ENCODE results near the gene PHF11. TPM values are rescaled to one million over a fixed set of nuclear protein-coding genes. Genes with fewer than 3 reads are reported as not detected.

The PHF11 gene
- total RNA-seq, 2 experiments from 2014 or later = 29.9 to 59.8 TPM

- ChIA-PET CTCF (ENCODE audit: unreplicated experiment) (no interaction called here), POLR2A (interaction anchor here (0.5 to 0.7 kb wide), 5 partner anchors 18 to 191 kb away, joined by 3 to 9 read pairs (median 5); partner anchors contain the start of gene EBPL)
- H3K79me2 ChIP-seq (ENCODE audit: insufficient read depth, low read depth, low read length) = no peaks in the 10 kb centered on the region
- no peak overlapping the region for H3K4me3 ChIP-seq (ENCODE audit: low read depth, low read length, poor library complexity, severe bottlenecking)
- peaks cover 23% of the 10 kb centered on the region for H3K4me1 ChIP-seq (ENCODE audit: insufficient read depth, low read length, poor library complexity, severe bottlenecking)
- no peak overlapping the region for H3K4me2 ChIP-seq (ENCODE audit: low read length)
- intact Hi-C loops (cut with micrococcal nuclease; ENCODE audit: unreplicated experiment) = loop anchor here (5.0 kb wide), 1 partner anchor 87 kb away; the partner anchor contains the start of gene RCBTB1
- no peak overlapping the region for H3K27ac ChIP-seq (ENCODE audit: low read depth, low read length, poor library complexity, severe bottlenecking)
- DNase-seq (ENCODE audit: low spot score) = no peak
- no peaks in the 10 kb centered on the region for H3K9me2 ChIP-seq (ENCODE audit: insufficient read depth, low read length)
- H3K36me3 ChIP-seq (ENCODE audit: insufficient read depth, low read length) = peaks cover 43% of the 10 kb centered on the region
- no TSS peak for BruUV-seq (replicated peaks)
- H3K9me3 ChIP-seq (ENCODE audit: low read length) = no peaks in the 10 kb centered on the region
- H2AFZ ChIP-seq (ENCODE audit: low read length) = no peak overlapping the region
- TF ChIP-seq EZH2phosphoT487 (IDR thresholded peaks at IDR 0.05; ENCODE audit: borderline replicate concordance, low read depth, low read length) (no peak), CTCF (conservative IDR thresholded peaks at IDR 0.05; ENCODE audit: low read length) (no peak)
- H4K20me1 ChIP-seq (ENCODE audit: insufficient read depth, low read length) = no peaks in the 10 kb centered on the region
These were observed 4.3 kb downstream of the PHF11 start for GRCh38 chr13:49499889-49500660.

- ChIA-PET CTCF (ENCODE audit: unreplicated experiment) (no interaction called here), POLR2A (interaction anchor here (0.5 to 1.3 kb wide), 3 partner anchors 32 to 69 kb away, joined by 3 read pairs; no protein-coding TSS in a partner anchor)
- H3K36me3 ChIP-seq (ENCODE audit: insufficient read depth, low read length) = peaks cover 54% of the 10 kb centered on the region
- H3K4me2 ChIP-seq (ENCODE audit: low read length) = no peak overlapping the region
- DNase-seq (ENCODE audit: low spot score) = no peak
- H3K4me3 ChIP-seq (ENCODE audit: low read depth, low read length, poor library complexity, severe bottlenecking) = no peak overlapping the region
- no peaks in the 10 kb centered on the region for H4K20me1 ChIP-seq (ENCODE audit: insufficient read depth, low read length)
- TF ChIP-seq EZH2phosphoT487 (IDR thresholded peaks at IDR 0.05; ENCODE audit: borderline replicate concordance, low read depth, low read length) (no peak), CTCF (conservative IDR thresholded peaks at IDR 0.05; ENCODE audit: low read length) (no peak)
- no TSS peak for BruUV-seq (replicated peaks)
- intact Hi-C loops (cut with micrococcal nuclease; ENCODE audit: unreplicated experiment) = no loop called here
- no peaks in the 10 kb centered on the region for H3K9me2 ChIP-seq (ENCODE audit: insufficient read depth, low read length)
- no peaks in the 10 kb centered on the region for H3K9me3 ChIP-seq (ENCODE audit: low read length)
- no peaks in the 10 kb centered on the region for H3K79me2 ChIP-seq (ENCODE audit: insufficient read depth, low read depth, low read length)
- H3K4me1 ChIP-seq (ENCODE audit: insufficient read depth, low read length, poor library complexity, severe bottlenecking) = peaks cover 4% of the 10 kb centered on the region
- H3K27ac ChIP-seq (ENCODE audit: low read depth, low read length, poor library complexity, severe bottlenecking) = no peak overlapping the region
- no peak overlapping the region for H2AFZ ChIP-seq (ENCODE audit: low read length)
These were observed 7.2 kb downstream of the PHF11 start for GRCh38 chr13:49502954-49503353.

- intact Hi-C loops (cut with micrococcal nuclease; ENCODE audit: unreplicated experiment) = no loop called here
- DNase-seq (ENCODE audit: low spot score) = no peak
- no peak overlapping the region for H2AFZ ChIP-seq (ENCODE audit: low read length)
- ChIA-PET CTCF (ENCODE audit: unreplicated experiment) (no interaction called here), POLR2A (interaction anchor here (0.7 to 1.3 kb wide), 2 partner anchors 8 to 68 kb away, joined by 3 read pairs; no protein-coding TSS in a partner anchor)
- BruUV-seq (replicated peaks) = no TSS peak
- H3K4me1 ChIP-seq (ENCODE audit: insufficient read depth, low read length, poor library complexity, severe bottlenecking) = no peaks in the 10 kb centered on the region
- H4K20me1 ChIP-seq (ENCODE audit: insufficient read depth, low read length) = no peaks in the 10 kb centered on the region
- no peaks in the 10 kb centered on the region for H3K9me2 ChIP-seq (ENCODE audit: insufficient read depth, low read length)
- no peaks in the 10 kb centered on the region for H3K79me2 ChIP-seq (ENCODE audit: insufficient read depth, low read depth, low read length)
- peaks cover 50% of the 10 kb centered on the region for H3K36me3 ChIP-seq (ENCODE audit: insufficient read depth, low read length)
- no peak overlapping the region for H3K4me3 ChIP-seq (ENCODE audit: low read depth, low read length, poor library complexity, severe bottlenecking)
- no peak overlapping the region for H3K4me2 ChIP-seq (ENCODE audit: low read length)
- TF ChIP-seq EZH2phosphoT487 (IDR thresholded peaks at IDR 0.05; ENCODE audit: borderline replicate concordance, low read depth, low read length) (no peak), CTCF (conservative IDR thresholded peaks at IDR 0.05; ENCODE audit: low read length) (no peak)
- no peak overlapping the region for H3K27ac ChIP-seq (ENCODE audit: low read depth, low read length, poor library complexity, severe bottlenecking)
- no peaks in the 10 kb centered on the region for H3K9me3 ChIP-seq (ENCODE audit: low read length)
These were observed 8.2 kb downstream of the PHF11 start for GRCh38 chr13:49503951-49504350.

Data from OCI-LY7 (cell line).